GM12878 (cell line): ENCODE measurements around the gene TSPYL4. TPM values are rescaled to one million over a fixed set of nuclear protein-coding genes. Genes with fewer than 3 reads are reported as not detected.

Experiments used
- ATAC-seq: fragments of 200-7000 bp; cut with Tn5 transposase; 3 replicates; pipeline ENCODE4 v1.9.1; 2020; ENCODE audit warnings: mild to moderate bottlenecking, moderate library complexity
- BruUV-seq: library from RNA; stranded (reverse); fragments of 400-500 nt; replicated peaks from 2 replicates; lab custom pipeline; 2021; lab: Mats Ljungman, UMichigan
- CTCF ChIA-PET: fragments of 300-600 bp; sonication (Branson Sonifier 250); formaldehyde crosslinking; extraction: SDS; loops from one replicate; lab custom pipeline; 2021; ENCODE audit warnings: inconsistent platforms; lab: Yijun Ruan, JAX
- POLR2A ChIA-PET: fragments of 350-600 bp; formaldehyde crosslinking; extraction: SDS; loops from one replicate; lab custom pipeline; 2021; ENCODE audit warnings: inconsistent platforms; lab: Charles Lee
- RAD21 ChIA-PET: fragments of 300-600 bp; sonication (Branson Sonifier 250); formaldehyde crosslinking; loops from one replicate; lab custom pipeline; 2023; ENCODE audit warnings: antibody characterized with exemption; ENCODE audit not compliant: unreplicated experiment; lab: Charles Lee
- SMC1A ChIA-PET: fragments of 300-600 bp; sonication (Branson Sonifier 250); formaldehyde crosslinking; loops from one replicate; lab custom pipeline; 2023; ENCODE audit not compliant: unreplicated experiment, uncharacterized antibody; lab: Charles Lee
- DNase-seq: peaks from one replicate; pipeline ENCODE4 v3.0.0-alpha.2; 2011; ENCODE audit warnings: low read depth, low spot score
- FAIRE-seq: peaks from 3 replicates; lab custom pipeline; 2011; peaks lifted over from hg19 to GRCh38; lab: Jason Lieb, UNC
- H2AFZ ChIP-seq: 2 replicates; pipeline ENCODE4 v1.6.0; 2011; ENCODE audit warnings: low read depth, low read length, control low read depth; ENCODE audit not compliant: control insufficient read depth
- H3K27ac ChIP-seq: 2 replicates; pipeline ENCODE4 v1.5.1; 2011; ENCODE audit warnings: control low read depth; ENCODE audit not compliant: control insufficient read depth, insufficient read depth
- H3K27me3 ChIP-seq, 2 experiments: replicated peaks in 1 of 2; 2 replicates each; pipeline versions ENCODE4 v1.6.0 to v1.6.1; 2011; ENCODE audit warnings: low read length in 1 of 2; ENCODE audit not compliant: control insufficient read depth in 2 of 2, insufficient read depth in 2 of 2
- H3K36me3 ChIP-seq, 2 experiments: 2 replicates each; pipeline ENCODE4 v1.5.1; 2011; ENCODE audit warnings: low read length in 1 of 2; ENCODE audit not compliant: control insufficient read depth in 2 of 2, insufficient read depth in 2 of 2
- H3K4me1 ChIP-seq: 2 replicates; pipeline ENCODE4 v1.6.1; 2011; ENCODE audit warnings: mild to moderate bottlenecking, low read length, moderate library complexity, mixed read lengths; ENCODE audit not compliant: control insufficient read depth, insufficient read depth
- H3K4me2 ChIP-seq: 2 replicates; pipeline ENCODE4 v1.6.0; 2011; ENCODE audit warnings: control low read depth; ENCODE audit not compliant: control insufficient read depth, insufficient read depth
- H3K4me3 ChIP-seq: fragments of 200-600 bp; sonication (generic); 2 replicates; pipeline ENCODE4 v1.5.1; 2016
- H3K79me2 ChIP-seq: 2 replicates; pipeline ENCODE4 v1.6.0; 2011; ENCODE audit warnings: low read length; ENCODE audit not compliant: control insufficient read depth, insufficient read depth
- H3K9ac ChIP-seq: 2 replicates; pipeline ENCODE4 v1.8.0; 2011; ENCODE audit warnings: low read length, control low read depth, mixed read lengths; ENCODE audit not compliant: control insufficient read depth, insufficient read depth
- H3K9me3 ChIP-seq: replicated peaks from 3 replicates; pipeline ENCODE4 v1.5.1; 2011; ENCODE audit warnings: mild to moderate bottlenecking, low read length; ENCODE audit not compliant: control insufficient read depth, insufficient read depth
- H4K20me1 ChIP-seq: 2 replicates; pipeline ENCODE4 v1.6.0; 2011; ENCODE audit not compliant: control insufficient read depth, insufficient read depth
- JUND ChIP-seq: IDR thresholded peaks from 2 replicates; pipeline ENCODE4 v1.6.1; 2012; ENCODE audit warnings: low read depth, mild to moderate bottlenecking, low read length, improper control_type of control experiment, moderate library complexity
- MYC ChIP-seq: IDR thresholded peaks from 2 replicates; pipeline ENCODE4 v1.6.1; 2011; ENCODE audit warnings: mild to moderate bottlenecking, low read length, moderate library complexity, inconsistent platforms; ENCODE audit not compliant: insufficient read depth, insufficient replicate concordance, insufficient read length, severe bottlenecking
- NFXL1 ChIP-seq: fragments of 450-650 bp; IDR thresholded peaks from 2 replicates; pipeline ENCODE4 v1.6.1; 2017; ENCODE audit warnings: antibody characterized with exemption, mild to moderate bottlenecking, borderline replicate concordance
- NR2C1 ChIP-seq: fragments of 450-650 bp; IDR thresholded peaks from 2 replicates; pipeline ENCODE4 v1.6.1; 2017; ENCODE audit warnings: antibody characterized with exemption, mild to moderate bottlenecking, moderate library complexity
- NRF1 ChIP-seq: conservative IDR thresholded peaks from 2 replicates; pipeline ENCODE4 v1.6.1; 2011; ENCODE audit warnings: mild to moderate bottlenecking, low read depth, low read length, improper control_type of control experiment
- POLR2AphosphoS5 ChIP-seq: IDR thresholded peaks from 2 replicates; pipeline ENCODE4 v1.6.1; 2011; ENCODE audit warnings: mild to moderate bottlenecking, low read length, inconsistent platforms
- SREBF1 ChIP-seq: IDR thresholded peaks from 2 replicates; pipeline ENCODE4 v1.6.1; 2012; ENCODE audit warnings: mild to moderate bottlenecking, low read length
- TAF1 ChIP-seq: IDR thresholded peaks from 2 replicates; pipeline ENCODE4 v1.6.1; 2011; ENCODE audit warnings: mild to moderate bottlenecking, low read depth, low read length, borderline replicate concordance
- TBL1XR1 ChIP-seq: IDR thresholded peaks from 2 replicates; pipeline ENCODE4 v1.6.1; 2012; ENCODE audit warnings: low read depth, low read length, improper control_type of control experiment
- YBX1 ChIP-seq: fragments of 450-650 bp; IDR thresholded peaks from 2 replicates; pipeline ENCODE4 v1.6.1; 2016; ENCODE audit warnings: antibody characterized with exemption
- WGBS: methylation state at CpG from one replicate; pipeline ENCODE4 v1.1.6; 2016; ENCODE audit warnings: low lambda C conversion rate; ENCODE audit not compliant: insufficient replicate concordance, insufficient coverage; ENCODE audit errors: missing lambda C conversion rate; 5-methylcytosine and 5-hydroxymethylcytosine counted together
- in situ Hi-C: fragments of 300-500 bp; cut with MboI; formaldehyde crosslinking; loops from 9 replicates; pipeline ENCODE4 v1.14.3; 2018; ENCODE audit warnings: mixed read lengths
- intact Hi-C: fragments of 100-400 bp; cut with micrococcal nuclease; formaldehyde crosslinking; loops from one replicate; pipeline ENCODE4 v1.14.2; 2022; ENCODE audit not compliant: unreplicated experiment
- polyA plus RNA-seq, 11 experiments: library from polyadenylated mRNA; depleted of rRNA in 4 of 11; unstranded in 6 of 11; stranded (reverse) in 5 of 11; fragments of >200 nt; fragmentation: Nextera tagmentation in 4 of 11; fragmentation: Illumina TruSeq in 1 of 11; extraction: Ambion mirVana in 4 of 11; extraction: Trizol in 1 of 11; gene quantifications; 1 replicate in 1 of 11; 2 replicates in 10 of 11; pipeline versions ENCODE4 v1.2.1 to v1.2.3, GENCODE V29; 2011 to 2016; ENCODE audit warnings: inconsistent platforms in 2 of 11, missing spikeins in 2 of 11, low read depth in 1 of 11
- total RNA-seq, 4 experiments: library from RNA; depleted of rRNA in 3 of 4; stranded (reverse); fragments of >200 nt in 3 of 4; fragmentation: Illumina TruSeq in 1 of 4; extraction: Trizol in 1 of 4; gene quantifications; 2 replicates each; pipeline versions ENCODE4 v1.2.1 to v1.2.3, GENCODE V29; 2013 to 2021
- TF ChIP-seq, protein P1 (sequence below): fragments of 450-650 bp; IDR thresholded peaks from 2 replicates; pipeline ENCODE4 v1.6.1; 2014; ENCODE audit warnings: mild to moderate bottlenecking
- TF ChIP-seq, protein P2 (sequence below): IDR thresholded peaks from 2 replicates; pipeline ENCODE4 v1.6.1; 2012; ENCODE audit warnings: low read depth, low read length, improper control_type of control experiment

Gene TSPYL4
- total and polyA plus RNA-seq, 10 of the 15 experiments (the other 5 are each of a cell fraction or from before 2014, with no cell fraction given): 1.5 to 27.6 (median 20.0) TPM

DNA sequence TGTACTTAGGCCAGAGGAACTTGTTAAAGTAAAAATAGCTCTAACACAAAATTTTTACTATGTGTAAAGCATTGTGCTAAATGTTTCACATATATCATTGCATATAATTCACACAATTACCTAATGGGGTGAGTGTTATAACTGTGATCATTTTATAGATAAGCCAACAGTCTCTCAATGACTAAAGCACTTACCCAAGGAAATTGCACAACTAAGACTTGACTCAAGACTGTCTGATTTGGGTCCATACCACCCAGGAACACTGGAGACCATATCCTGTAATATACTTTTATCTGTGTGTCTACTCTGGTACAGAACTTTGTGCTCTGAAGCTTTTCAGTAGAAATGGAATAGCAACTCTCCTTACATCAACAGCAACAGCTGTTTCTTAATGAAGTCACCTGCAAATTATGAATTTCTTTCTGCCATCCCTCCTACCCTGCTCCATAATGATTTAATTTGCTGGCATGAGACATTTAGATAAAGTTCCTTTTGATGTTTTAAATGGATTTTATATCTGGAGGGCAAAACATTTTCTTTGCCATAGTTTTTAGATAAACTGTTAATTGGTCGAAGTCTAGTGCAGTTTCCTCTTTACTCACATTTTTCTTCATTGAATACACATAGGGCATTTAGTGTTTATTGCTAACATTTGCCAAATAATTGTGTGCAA, 47.5 kb downstream of the TSPYL4 start:
- FAIRE-seq (no peak), DNase-seq (no peak), ATAC-seq (no peak)
- Histone ChIP-seq H3K4me1 (no peaks in the 10 kb centered on the region; the same call in 1 of the 2 replicates), H4K20me1 (no peaks in the 10 kb centered on the region), H3K27ac (no peak overlapping the region), H3K27me3 (no peaks in the 10 kb centered on the region), H3K4me3 (no peak overlapping the region), H3K9me3 (no peaks in the 10 kb centered on the region), H3K79me2 (no peaks in the 10 kb centered on the region), H3K36me3 (no peaks in the 10 kb centered on the region; a peak in 1 of 4 replicates), H3K9ac (no peak overlapping the region), H2AFZ (no peak overlapping the region), H3K4me2 (no peak overlapping the region)
- in situ Hi-C loops (no loop called here), intact Hi-C loops (no loop called here)
- TF ChIP-seq, protein P1, sequence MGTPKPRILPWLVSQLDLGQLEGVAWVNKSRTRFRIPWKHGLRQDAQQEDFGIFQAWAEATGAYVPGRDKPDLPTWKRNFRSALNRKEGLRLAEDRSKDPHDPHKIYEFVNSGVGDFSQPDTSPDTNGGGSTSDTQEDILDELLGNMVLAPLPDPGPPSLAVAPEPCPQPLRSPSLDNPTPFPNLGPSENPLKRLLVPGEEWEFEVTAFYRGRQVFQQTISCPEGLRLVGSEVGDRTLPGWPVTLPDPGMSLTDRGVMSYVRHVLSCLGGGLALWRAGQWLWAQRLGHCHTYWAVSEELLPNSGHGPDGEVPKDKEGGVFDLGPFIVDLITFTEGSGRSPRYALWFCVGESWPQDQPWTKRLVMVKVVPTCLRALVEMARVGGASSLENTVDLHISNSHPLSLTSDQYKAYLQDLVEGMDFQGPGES: no peak
- TF ChIP-seq YBX1 (no peak), NR2C1 (no peak), JUND (no peak), NFXL1 (no peak), POLR2AphosphoS5 (no peak), MYC (no peak), TAF1 (no peak), TBL1XR1 (no peak), SREBF1 (no peak), NRF1 (no peak)
- TF ChIP-seq, protein P2, sequence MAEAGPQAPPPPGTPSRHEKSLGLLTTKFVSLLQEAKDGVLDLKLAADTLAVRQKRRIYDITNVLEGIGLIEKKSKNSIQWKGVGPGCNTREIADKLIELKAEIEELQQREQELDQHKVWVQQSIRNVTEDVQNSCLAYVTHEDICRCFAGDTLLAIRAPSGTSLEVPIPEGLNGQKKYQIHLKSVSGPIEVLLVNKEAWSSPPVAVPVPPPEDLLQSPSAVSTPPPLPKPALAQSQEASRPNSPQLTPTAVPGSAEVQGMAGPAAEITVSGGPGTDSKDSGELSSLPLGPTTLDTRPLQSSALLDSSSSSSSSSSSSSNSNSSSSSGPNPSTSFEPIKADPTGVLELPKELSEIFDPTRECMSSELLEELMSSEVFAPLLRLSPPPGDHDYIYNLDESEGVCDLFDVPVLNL: no peak
- WGBS: 96% methylated on average over 1 of the region's 1 CpG
- RAD21 ChIA-PET: no interaction called here
- SMC1A ChIA-PET: interaction anchor here (1.0 to 1.6 kb wide), 2 partner anchors 10 to 21 kb away, joined by 3 to 4 read pairs; no protein-coding TSS in a partner anchor
- no TSS peak for BruUV-seq
- CTCF ChIA-PET: interaction anchor here (1.4 to 5.0 kb wide), 2 partner anchors 9 to 11 kb away, joined by 3 to 45 read pairs; no protein-coding TSS in a partner anchor
- POLR2A ChIA-PET: no interaction called here
